Measurements from ENCODE around the gene ABCB9.

GRCh38 chr12:122880155-122880667 is 86.1 kb downstream of the ABCB9 start:
- TF ChIP-seq, protein P1, sequence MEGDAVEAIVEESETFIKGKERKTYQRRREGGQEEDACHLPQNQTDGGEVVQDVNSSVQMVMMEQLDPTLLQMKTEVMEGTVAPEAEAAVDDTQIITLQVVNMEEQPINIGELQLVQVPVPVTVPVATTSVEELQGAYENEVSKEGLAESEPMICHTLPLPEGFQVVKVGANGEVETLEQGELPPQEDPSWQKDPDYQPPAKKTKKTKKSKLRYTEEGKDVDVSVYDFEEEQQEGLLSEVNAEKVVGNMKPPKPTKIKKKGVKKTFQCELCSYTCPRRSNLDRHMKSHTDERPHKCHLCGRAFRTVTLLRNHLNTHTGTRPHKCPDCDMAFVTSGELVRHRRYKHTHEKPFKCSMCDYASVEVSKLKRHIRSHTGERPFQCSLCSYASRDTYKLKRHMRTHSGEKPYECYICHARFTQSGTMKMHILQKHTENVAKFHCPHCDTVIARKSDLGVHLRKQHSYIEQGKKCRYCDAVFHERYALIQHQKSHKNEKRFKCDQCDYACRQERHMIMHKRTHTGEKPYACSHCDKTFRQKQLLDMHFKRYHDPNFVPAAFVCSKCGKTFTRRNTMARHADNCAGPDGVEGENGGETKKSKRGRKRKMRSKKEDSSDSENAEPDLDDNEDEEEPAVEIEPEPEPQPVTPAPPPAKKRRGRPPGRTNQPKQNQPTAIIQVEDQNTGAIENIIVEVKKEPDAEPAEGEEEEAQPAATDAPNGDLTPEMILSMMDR (IDR thresholded peaks at IDR 0.05) = no peak
- TF ChIP-seq POLR2A (IDR thresholded peaks at IDR 0.05) (no peak), EP300 (IDR thresholded peaks at IDR 0.05; ENCODE audit: low read depth) (no peak), POLR2AphosphoS5 (IDR thresholded peaks at IDR 0.05) (no peak)
